ENCODE data around the gene ABCA12. TPM values are rescaled to one million over a fixed set of nuclear protein-coding genes. Genes with fewer than 3 reads are reported as not detected.

Gene ABCA12
- total RNA-seq, 1 experiment from 2014 or later, result 1.3 TPM

GRCh38 chr2:215052810-215053209, 85.6 kb downstream of the ABCA12 start:
- no peaks in the 10 kb centered on the region for H3K79me2 ChIP-seq (ENCODE audit: insufficient read depth, low read length)
- POLR2A ChIA-PET, result no interaction called here
- H3K4me1 ChIP-seq (ENCODE audit: control insufficient read depth in 1 of 2, insufficient read depth in 2 of 2, low read length in 2 of 2), result no peaks in the 10 kb centered on the region
- H3K36me3 ChIP-seq (ENCODE audit: control insufficient read depth in 1 of 2, insufficient read depth in 2 of 2, low read length in 2 of 2), result no peaks in the 10 kb centered on the region
- H3K9me2 ChIP-seq (ENCODE audit: insufficient read depth), result no peaks in the 10 kb centered on the region
- no peak for ATAC-seq
- CTCF ChIA-PET, result no interaction called here
- H3K27ac ChIP-seq (ENCODE audit: low read depth, low read length), result no peak overlapping the region
- no peaks in the 10 kb centered on the region for H3K9me3 ChIP-seq (ENCODE audit: control insufficient read depth in 1 of 2, insufficient read depth in 1 of 2, low read depth in 1 of 2, low read length in 2 of 2)
- TF ChIP-seq ZNF274 (IDR thresholded peaks at IDR 0.05; ENCODE audit: low read depth, low read length), result no peak
- TF ChIP-seq JUND (IDR thresholded peaks at IDR 0.05), result no peak
- TF ChIP-seq POLR2A (IDR thresholded peaks at IDR 0.05; ENCODE audit: borderline replicate concordance, extremely low read depth, insufficient read depth, insufficient read length), result no peak
- no peak for TF ChIP-seq CTCF (IDR thresholded peaks at IDR 0.05 in 2 of 3, conservative IDR thresholded peaks at IDR 0.05 in 1 of 3; ENCODE audit: borderline replicate concordance in 1 of 3, insufficient read depth in 1 of 3, low read depth in 2 of 3, low read length in 2 of 3)
- TF ChIP-seq SIN3A (IDR thresholded peaks at IDR 0.05; ENCODE audit: low read depth), result no peak
- no peak for TF ChIP-seq EGR1 (IDR thresholded peaks at IDR 0.05; ENCODE audit: low read depth)
- no peak for TF ChIP-seq SRF (IDR thresholded peaks at IDR 0.05; ENCODE audit: low read depth)
- no peak for TF ChIP-seq ELF1 (IDR thresholded peaks at IDR 0.05; ENCODE audit: borderline replicate concordance, low read depth)
- TF ChIP-seq POLR2AphosphoS5 (IDR thresholded peaks at IDR 0.05; ENCODE audit: low read depth, low read length), result no peak
- RAD21 ChIA-PET (ENCODE audit: low non-redundant PET in 1 of 2, low total read pairs in 2 of 2, uncharacterized antibody in 2 of 2, unreplicated experiment in 2 of 2), result no interaction called here
- no peaks in the 10 kb centered on the region for H3K27me3 ChIP-seq (ENCODE audit: insufficient read depth, low read length)
- intact Hi-C loops (cut with micrococcal nuclease), result no loop called here
- H3K4me3 ChIP-seq (replicated peaks in 1 of 2; ENCODE audit: low read depth in 1 of 2, low read length in 2 of 2), result no peak overlapping the region
- H3K4me2 ChIP-seq (ENCODE audit: low read length), result no peak overlapping the region
- H2AFZ ChIP-seq (ENCODE audit: low read depth, low read length, poor library complexity, severe bottlenecking), result no peak overlapping the region
- no peak overlapping the region for H3K9ac ChIP-seq (ENCODE audit: low read length)
- H4K20me1 ChIP-seq (ENCODE audit: insufficient read depth), result no peaks in the 10 kb centered on the region
- no TSS peak for BruUV-seq (replicated peaks)
- DNase-seq (ENCODE audit: low read depth, low spot score), result no peak

- Histone ChIP-seq H3K36me3 (ENCODE audit: control insufficient read depth in 1 of 2, insufficient read depth in 2 of 2, low read length in 2 of 2) (no peaks in the 10 kb centered on the region), H3K9ac (ENCODE audit: low read length) (no peak overlapping the region), H2AFZ (ENCODE audit: low read depth, low read length, poor library complexity, severe bottlenecking) (no peak overlapping the region), H3K9me3 (ENCODE audit: control insufficient read depth in 1 of 2, insufficient read depth in 1 of 2, low read depth in 1 of 2, low read length in 2 of 2) (no peaks in the 10 kb centered on the region), H3K27ac (ENCODE audit: low read depth, low read length) (no peak overlapping the region), H3K27me3 (ENCODE audit: insufficient read depth, low read length) (no peaks in the 10 kb centered on the region), H3K9me2 (ENCODE audit: insufficient read depth) (no peaks in the 10 kb centered on the region), H3K4me1 (ENCODE audit: control insufficient read depth in 1 of 2, insufficient read depth in 2 of 2, low read length in 2 of 2) (no peaks in the 10 kb centered on the region), H3K4me3 (replicated peaks in 1 of 2; ENCODE audit: low read depth in 1 of 2, low read length in 2 of 2) (no peak overlapping the region), H3K79me2 (ENCODE audit: insufficient read depth, low read length) (no peaks in the 10 kb centered on the region), H3K4me2 (ENCODE audit: low read length) (no peak overlapping the region), H4K20me1 (ENCODE audit: insufficient read depth) (no peaks in the 10 kb centered on the region)
- no peak for ATAC-seq
- RAD21 ChIA-PET (ENCODE audit: low non-redundant PET in 1 of 2, low total read pairs in 2 of 2, uncharacterized antibody in 2 of 2, unreplicated experiment in 2 of 2), result no interaction called here
- DNase-seq (ENCODE audit: low read depth, low spot score), result no peak
- intact Hi-C loops (cut with micrococcal nuclease), result no loop called here
- POLR2A ChIA-PET, result no interaction called here
- no TSS peak for BruUV-seq (replicated peaks)
- CTCF ChIA-PET, result no interaction called here
- TF ChIP-seq ATF3 (IDR thresholded peaks at IDR 0.05) (no peak), FOSL1 (IDR thresholded peaks at IDR 0.05; ENCODE audit: low read depth) (no peak), ZBTB33 (IDR thresholded peaks at IDR 0.05; ENCODE audit: extremely low read depth, insufficient replicate concordance, low read length) (no peak), EGR1 (IDR thresholded peaks at IDR 0.05; ENCODE audit: low read depth) (no peak), SRF (IDR thresholded peaks at IDR 0.05; ENCODE audit: low read depth) (no peak), JUND (IDR thresholded peaks at IDR 0.05) (no peak), REST (IDR thresholded peaks at IDR 0.05; ENCODE audit: low read depth) (no peak), ZNF274 (IDR thresholded peaks at IDR 0.05; ENCODE audit: low read depth, low read length) (no peak), ZFX (IDR thresholded peaks at IDR 0.05) (no peak)
Observed at GRCh38 chr2:215052404-215052803, 86.0 kb downstream of the ABCA12 start.

All from HCT116 (cell line).